SIG-M5 (cell line): Measurements from ENCODE around the gene TBKBP1.
"Not testable (repeated sequence)": the region's sequence is repeated elsewhere in the genome, so short reads cannot be mapped to it uniquely, and the experiment has no call there.

Source experiments
- DNase-seq: peaks from one replicate; lab custom pipeline; 2025; lab: John Stamatoyannopoulos, UW

Gene TBKBP1

GRCh38 chr17:47682138-47682537 is 11.8 kb upstream of the TBKBP1 start:
- no peak for DNase-seq

GRCh38 chr17:47682727-47683126 is 11.2 kb upstream of the TBKBP1 start:
- not testable (repeated sequence) for DNase-seq

- DNase-seq: no peak
Observed at GRCh38 chr17:47684025-47684424, 9.9 kb upstream of the TBKBP1 start.

GRCh38 chr17:47684535-47685193 is 9.3 kb upstream of the TBKBP1 start:
- no peak for DNase-seq

GRCh38 chr17:47685556-47686275 is 8.2 kb upstream of the TBKBP1 start:
- no peak for DNase-seq

- DNase-seq: no peak
Observed at GRCh38 chr17:47686276-47686635, 7.7 kb upstream of the TBKBP1 start.

- no peak for DNase-seq
Observed at GRCh38 chr17:47686664-47687327, 7.2 kb upstream of the TBKBP1 start.

GRCh38 chr17:47687328-47687690 is 6.7 kb upstream of the TBKBP1 start:
- DNase-seq: no peak

GRCh38 chr17:47687748-47688147 is 6.2 kb upstream of the TBKBP1 start:
- no peak for DNase-seq

GRCh38 chr17:47690121-47690520 is 3.8 kb upstream of the TBKBP1 start:
- no peak for DNase-seq

- no peak for DNase-seq
Observed at GRCh38 chr17:47692137-47692894, 1.6 kb upstream of the TBKBP1 start.

- DNase-seq: no peak
Observed at GRCh38 chr17:47692895-47693730, 848 bp upstream of the TBKBP1 start.

- DNase-seq: no peak
Observed at GRCh38 chr17:47694581-47695428, 844 bp downstream of the TBKBP1 start.

- DNase-seq: no peak
Observed at GRCh38 chr17:47695429-47696376, 1.7 kb downstream of the TBKBP1 start.

GRCh38 chr17:47696717-47697642 is 3.0 kb downstream of the TBKBP1 start:
- DNase-seq: no peak

- DNase-seq: no peak
Observed at GRCh38 chr17:47697906-47698711, 4.1 kb downstream of the TBKBP1 start.

- DNase-seq: no peak
Observed at GRCh38 chr17:47698749-47699535, 5.0 kb downstream of the TBKBP1 start.
